Immature natural killer cell (primary cell): ENCODE results near the gene GRK1. TPM values are rescaled to one million over a fixed set of nuclear protein-coding genes. Genes with fewer than 3 reads are reported as not detected.

Source experiments
- DNase-seq, 3 donors: peaks; one replicate each; pipeline ENCODE4 v3.0.0; 2022; ENCODE audit warnings: mixed read lengths in 1 of 3
- H3K27ac Mint-ChIP-seq, 6 donors: one replicate each; pipeline ENCODE4 v1.8.0; 2020; ENCODE audit warnings: mixed read lengths in 6 of 6, mild to moderate bottlenecking in 5 of 6, inconsistent platforms in 4 of 6, moderate library complexity in 3 of 6
- H3K27me3 Mint-ChIP-seq, 3 donors: one replicate each; pipeline ENCODE4 v1.8.0; 2020 to 2021; ENCODE audit warnings: low read depth in 3 of 3, mild to moderate bottlenecking in 3 of 3, mixed read lengths in 3 of 3, moderate library complexity in 3 of 3, inconsistent platforms in 1 of 3
- H3K36me3 Mint-ChIP-seq, 3 donors: one replicate each; pipeline ENCODE4 v1.8.0; 2020; ENCODE audit warnings: mixed read lengths in 3 of 3, inconsistent platforms in 2 of 3, mild to moderate bottlenecking in 2 of 3
- H3K4me1 Mint-ChIP-seq, 2 donors: one replicate each; pipeline ENCODE4 v1.8.0; 2020; ENCODE audit warnings: inconsistent platforms in 2 of 2, mild to moderate bottlenecking in 2 of 2, mixed read lengths in 2 of 2, moderate library complexity in 1 of 2
- H3K4me3 Mint-ChIP-seq, 5 donors: one replicate each; pipeline ENCODE4 v1.8.0; 2020; ENCODE audit warnings: mild to moderate bottlenecking in 5 of 5, mixed read lengths in 5 of 5, inconsistent platforms in 3 of 5, moderate library complexity in 3 of 5
- H3K9me3 Mint-ChIP-seq, 6 donors: one replicate each; pipeline ENCODE4 v1.8.0; 2020; ENCODE audit warnings: mild to moderate bottlenecking in 6 of 6, mixed read lengths in 6 of 6, inconsistent platforms in 4 of 6, moderate library complexity in 3 of 6
- polyA plus RNA-seq, 3 donors: library from polyadenylated mRNA; unstranded; fragments of 300-500 nt; fragmentation: Illumina TruSeq; gene quantifications; one replicate each; pipeline ENCODE4 v1.2.3, GENCODE V29; 2021

Gene GRK1
- polyA plus RNA-seq, 3 donors from 2014 or later: not detected

GRCh38 chr13:113657851-113658741 lies 8.9 kb upstream of the GRK1 start, which contains the start of gene ATP4B:
Gene ATP4B, minus strand, starts transcription at chr13:113658198. Its CDS starts 54 bp downstream, at chr13:113658144.
- H3K4me3 Mint-ChIP-seq: no peak within 1 kb of the TSS
- H3K9me3 Mint-ChIP-seq: peaks cover 0 to 12% (median 8%) of the 10 kb centered on the region in 6 donors
- peaks cover 8 to 12% of the 10 kb centered on the region in 2 donors for H3K4me1 Mint-ChIP-seq
- DNase-seq: no peak
- peaks cover 0 to 4% (median 0%) of the 10 kb centered on the region in 3 donors for H3K36me3 Mint-ChIP-seq
- H3K27me3 Mint-ChIP-seq: peaks cover 0 to 1% (median 0%) of the 10 kb centered on the region in 3 donors
- no peak within 1 kb of the TSS for H3K27ac Mint-ChIP-seq

GRCh38 chr13:113658836-113659235 lies 8.2 kb upstream of the GRK1 start:
- no peak overlapping the region for H3K27ac Mint-ChIP-seq
- H3K27me3 Mint-ChIP-seq: no peaks in the 10 kb centered on the region
- DNase-seq: no peak
- H3K4me3 Mint-ChIP-seq: no peak overlapping the region
- H3K4me1 Mint-ChIP-seq: peaks cover 2 to 5% of the 10 kb centered on the region in 2 donors
- peaks cover 0 to 4% (median 0%) of the 10 kb centered on the region in 3 donors for H3K36me3 Mint-ChIP-seq
- H3K9me3 Mint-ChIP-seq: peaks cover 0 to 12% (median 8%) of the 10 kb centered on the region in 6 donors

GRCh38 chr13:113659337-113659736 lies 7.7 kb upstream of the GRK1 start:
- H3K27ac Mint-ChIP-seq: no peak overlapping the region

DNA sequence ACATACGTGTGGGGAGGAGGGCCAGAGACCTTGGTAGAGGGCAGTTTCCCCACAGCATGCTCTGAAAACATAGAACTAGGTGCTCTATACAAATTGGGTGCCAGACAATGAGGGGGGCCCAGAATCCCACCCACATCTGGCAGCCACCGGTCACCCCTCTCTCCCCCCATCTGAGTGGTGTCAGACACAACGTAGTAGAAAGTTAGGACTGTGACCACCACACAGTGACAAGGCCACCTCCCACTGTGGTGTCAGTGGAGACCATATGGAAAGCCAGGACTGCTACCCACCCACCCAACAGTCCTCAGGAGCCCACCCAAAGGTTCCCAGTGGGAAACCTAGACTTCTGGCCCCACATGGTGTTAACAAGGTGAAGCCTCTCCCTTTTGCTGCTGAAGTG lies 7.0 kb upstream of the GRK1 start:
- no peak for DNase-seq
- H3K4me3 Mint-ChIP-seq: no peak overlapping the region

More at GRCh38 chr13:113659337-113659736, 7.7 kb upstream of the GRK1 start:
- no peaks in the 10 kb centered on the region for H3K27me3 Mint-ChIP-seq
- H3K4me3 Mint-ChIP-seq: no peak overlapping the region
- no peaks in the 10 kb centered on the region for H3K4me1 Mint-ChIP-seq
- H3K9me3 Mint-ChIP-seq: peaks cover 0 to 12% (median 8%) of the 10 kb centered on the region in 6 donors
- DNase-seq: no peak
- H3K36me3 Mint-ChIP-seq: peaks cover 0 to 4% (median 0%) of the 10 kb centered on the region in 3 donors

DNA sequence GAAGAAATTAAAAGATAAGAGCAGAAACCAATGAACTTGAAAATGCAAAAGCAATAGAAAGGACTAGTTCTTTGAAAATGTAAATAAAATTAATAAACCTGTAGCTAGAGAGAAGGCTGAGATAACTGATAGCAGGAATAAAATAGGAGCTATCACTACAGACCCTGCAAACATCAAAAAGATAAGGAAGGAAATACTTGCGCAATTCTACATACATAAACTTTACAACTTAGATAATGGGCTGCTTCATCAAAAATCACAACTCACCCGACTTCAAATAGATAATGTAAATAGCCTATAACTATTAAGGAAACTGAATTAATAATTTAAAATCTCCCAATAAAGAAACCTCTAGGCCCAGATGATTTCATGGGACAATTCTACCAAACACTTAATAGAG lies 5.5 kb upstream of the GRK1 start:
- DNase-seq: no peak
- Mint-ChIP-seq H3K27me3 (peaks cover 0 to 12% (median 5%) of the 10 kb centered on the region in 3 donors), H3K4me3 (no peak overlapping the region), H3K36me3 (peaks cover 0 to 4% (median 0%) of the 10 kb centered on the region in 3 donors), H3K27ac (no peak overlapping the region), H3K4me1 (no peaks in the 10 kb centered on the region), H3K9me3 (peaks cover 0 to 12% (median 8%) of the 10 kb centered on the region in 6 donors)

More for the DNA sequence above, 7.0 kb upstream of the GRK1 start:
- H3K27ac Mint-ChIP-seq: no peak overlapping the region
- H3K9me3 Mint-ChIP-seq: peaks cover 0 to 12% (median 8%) of the 10 kb centered on the region in 6 donors
- peaks cover 0 to 2% (median 0%) of the 10 kb centered on the region in 3 donors for H3K27me3 Mint-ChIP-seq
- peaks cover 0 to 4% (median 0%) of the 10 kb centered on the region in 3 donors for H3K36me3 Mint-ChIP-seq
- H3K4me1 Mint-ChIP-seq: no peaks in the 10 kb centered on the region

- H3K4me3 Mint-ChIP-seq: no peak overlapping the region
- H3K4me1 Mint-ChIP-seq: no peaks in the 10 kb centered on the region
- H3K36me3 Mint-ChIP-seq: peaks cover 0 to 4% (median 0%) of the 10 kb centered on the region in 3 donors
- peaks cover 0 to 12% (median 5%) of the 10 kb centered on the region in 3 donors for H3K27me3 Mint-ChIP-seq
- DNase-seq: no peak
- H3K27ac Mint-ChIP-seq: no peak overlapping the region
- peaks cover 0 to 12% (median 8%) of the 10 kb centered on the region in 6 donors for H3K9me3 Mint-ChIP-seq
Observed at GRCh38 chr13:113663934-113664333, 3.1 kb upstream of the GRK1 start.

DNA sequence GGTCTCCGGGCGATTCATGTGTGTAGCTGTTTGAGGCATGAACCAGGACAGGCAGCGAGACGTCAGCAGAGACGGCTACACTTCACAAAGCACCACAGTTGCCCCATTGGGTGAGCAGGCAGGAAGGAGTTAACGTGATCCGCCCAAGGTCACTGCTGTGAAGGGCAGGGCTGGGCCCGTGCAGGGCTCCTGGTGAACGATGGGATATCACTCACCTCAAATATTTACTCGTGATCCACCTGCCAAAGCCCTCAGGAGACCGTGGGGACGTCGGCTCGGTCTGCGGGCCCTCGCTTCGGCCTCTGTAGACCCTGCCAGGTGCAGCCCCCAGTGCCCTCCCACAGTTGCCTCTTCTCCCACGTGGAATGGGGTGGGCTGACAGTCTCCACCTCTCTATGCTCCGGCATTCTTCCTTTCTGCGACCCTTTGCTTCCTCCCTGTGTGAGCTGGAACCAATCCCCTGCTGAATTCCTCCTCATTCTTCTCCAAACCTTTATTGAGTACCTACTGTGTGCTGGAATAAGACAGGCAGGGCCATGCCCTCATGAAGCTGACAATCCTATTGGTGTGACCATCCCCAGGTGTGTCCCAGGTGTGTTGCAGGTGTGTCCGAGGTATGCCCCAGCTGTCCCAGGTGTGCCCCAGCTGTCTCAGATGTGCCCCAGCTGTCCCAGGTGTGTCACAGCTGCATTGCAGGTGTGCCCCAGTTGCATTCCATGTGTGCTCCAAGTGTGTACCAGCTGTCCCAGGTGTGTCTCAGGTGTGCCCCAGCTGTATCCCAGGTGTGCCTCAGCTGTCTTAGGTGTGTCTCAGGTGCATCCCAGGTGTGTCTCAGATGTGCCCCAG lies 2.0 kb upstream of the GRK1 start:
- Mint-ChIP-seq H3K27me3 (peaks cover 0 to 12% (median 5%) of the 10 kb centered on the region in 3 donors), H3K27ac (no peak overlapping the region), H3K4me3 (no peak overlapping the region), H3K4me1 (no peaks in the 10 kb centered on the region), H3K9me3 (peaks cover 0 to 12% (median 8%) of the 10 kb centered on the region in 6 donors), H3K36me3 (peaks cover 0 to 4% (median 0%) of the 10 kb centered on the region in 3 donors)
- no peak for DNase-seq

DNA sequence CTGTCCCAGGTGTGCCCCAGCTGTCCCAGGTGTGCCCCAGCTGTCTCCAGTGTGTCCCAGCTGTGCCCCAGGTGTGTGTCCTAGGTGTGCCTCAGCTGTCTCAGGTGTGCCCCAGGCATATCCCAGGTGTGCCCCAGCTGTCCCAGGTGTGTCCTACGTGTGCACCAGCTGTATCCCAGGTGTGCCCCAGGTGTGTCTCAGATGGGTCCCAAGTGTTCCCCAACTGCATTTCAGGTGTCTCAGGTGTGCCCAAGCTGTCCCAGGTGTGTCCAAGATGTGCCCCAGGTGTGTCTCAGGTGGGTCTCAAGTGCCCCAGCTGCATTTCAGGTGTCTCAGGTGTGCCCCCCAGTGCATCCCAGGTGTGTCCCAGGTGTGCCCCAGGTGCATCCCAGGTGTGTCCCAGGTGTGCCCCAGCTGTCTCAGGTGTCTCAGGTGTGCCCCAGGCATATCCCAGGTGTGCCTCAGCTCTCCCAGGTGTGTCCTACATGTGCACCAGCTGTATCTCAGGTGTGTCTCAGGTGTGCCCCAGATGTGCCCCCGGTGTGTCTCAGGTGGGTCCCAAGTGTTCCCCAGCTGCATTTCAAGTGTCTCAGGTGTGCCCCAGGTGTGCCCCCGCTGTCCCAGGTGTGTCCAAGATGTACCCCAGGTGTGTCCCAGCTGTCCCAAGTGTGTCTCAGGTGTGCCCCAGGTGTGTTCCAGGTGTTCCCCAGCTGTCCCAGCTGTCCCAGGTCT lies 1.3 kb upstream of the GRK1 start:
- Mint-ChIP-seq H3K36me3 (peaks cover 0 to 4% (median 0%) of the 10 kb centered on the region in 3 donors), H3K4me1 (no peaks in the 10 kb centered on the region), H3K9me3 (peaks cover 0 to 8% (median 6%) of the 10 kb centered on the region in 6 donors), H3K27me3 (peaks cover 0 to 12% (median 5%) of the 10 kb centered on the region in 3 donors), H3K27ac (no peak overlapping the region), H3K4me3 (no peak overlapping the region)
- no peak for DNase-seq

DNA sequence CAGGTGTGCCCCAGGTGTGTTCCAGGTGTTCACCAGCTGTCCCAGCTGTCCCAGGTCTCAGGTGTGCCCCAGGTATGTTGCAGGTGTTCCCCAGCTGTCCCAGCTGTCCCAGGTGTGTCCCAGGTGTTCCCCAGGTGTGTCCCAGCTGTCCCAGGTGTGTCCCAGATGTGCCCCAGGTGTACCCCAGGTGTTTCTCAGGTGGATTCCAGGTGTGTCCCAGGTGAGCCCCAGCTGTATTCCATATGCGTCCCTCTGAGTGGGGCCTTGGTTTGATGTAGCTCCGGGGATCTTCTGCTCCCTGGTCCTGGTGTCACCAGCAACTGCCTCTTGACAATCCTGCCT lies 719 bp upstream of the GRK1 start:
- peaks cover under 1 to 12% (median 5%) of the 10 kb centered on the region in 3 donors for H3K27me3 Mint-ChIP-seq
- H3K4me3 Mint-ChIP-seq: no peak overlapping the region
- peaks cover 0 to 2% (median 0%) of the 10 kb centered on the region in 3 donors for H3K36me3 Mint-ChIP-seq
- no peak overlapping the region for H3K27ac Mint-ChIP-seq
- no peak for DNase-seq
- H3K4me1 Mint-ChIP-seq: no peaks in the 10 kb centered on the region
- peaks cover 0 to 4% (median 2%) of the 10 kb centered on the region in 6 donors for H3K9me3 Mint-ChIP-seq

- Mint-ChIP-seq H3K9me3 (peaks cover 0 to 4% (median 0%) of the 10 kb centered on the region in 6 donors), H3K4me3 (no peak overlapping the region), H3K36me3 (no peaks in the 10 kb centered on the region), H3K27ac (no peak overlapping the region), H3K4me1 (peaks cover 0 to 2% of the 10 kb centered on the region in 2 donors), H3K27me3 (peaks cover 6 to 19% (median 8%) of the 10 kb centered on the region in 3 donors)
- no peak for DNase-seq
Observed at GRCh38 chr13:113667771-113668490, 912 bp downstream of the GRK1 start.

DNA sequence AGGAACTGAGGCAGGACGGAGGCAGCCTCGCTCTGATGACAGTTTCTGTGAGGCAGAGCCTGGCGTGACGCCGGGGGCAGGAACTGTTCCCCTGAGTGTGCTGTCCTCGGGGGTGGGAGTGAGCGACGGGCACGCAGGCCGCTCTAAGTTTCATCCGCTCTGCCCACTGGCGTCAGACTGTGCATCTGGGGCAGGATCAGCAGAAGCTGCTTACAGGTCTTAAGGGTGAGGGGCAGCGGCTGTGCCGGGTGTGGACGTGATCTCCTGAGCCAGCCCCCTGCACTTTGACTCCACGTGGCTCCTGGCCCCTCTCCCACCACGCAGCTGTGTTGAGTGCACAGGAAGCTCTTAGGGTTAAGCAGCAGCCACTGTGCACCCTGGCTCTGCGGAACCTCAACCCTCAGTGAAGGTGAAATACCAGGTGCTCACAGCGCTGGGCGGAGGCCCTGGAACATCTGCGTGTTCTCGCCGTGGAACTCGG lies 1.5 kb downstream of the GRK1 start:
- H3K9me3 Mint-ChIP-seq: peaks cover 0 to 4% (median 0%) of the 10 kb centered on the region in 6 donors
- H3K4me3 Mint-ChIP-seq: no peak overlapping the region
- H3K27me3 Mint-ChIP-seq: peaks cover 6 to 19% (median 8%) of the 10 kb centered on the region in 3 donors
- DNase-seq: no peak
- H3K36me3 Mint-ChIP-seq: no peaks in the 10 kb centered on the region
- no peak overlapping the region for H3K27ac Mint-ChIP-seq
- peaks cover 0 to 2% of the 10 kb centered on the region in 2 donors for H3K4me1 Mint-ChIP-seq

- peaks cover 6 to 19% (median 8%) of the 10 kb centered on the region in 3 donors for H3K27me3 Mint-ChIP-seq
- no peaks in the 10 kb centered on the region for H3K36me3 Mint-ChIP-seq
- peaks cover 0 to 2% of the 10 kb centered on the region in 2 donors for H3K4me1 Mint-ChIP-seq
- peaks cover 0 to 4% (median 0%) of the 10 kb centered on the region in 6 donors for H3K9me3 Mint-ChIP-seq
- no peak overlapping the region for H3K4me3 Mint-ChIP-seq
- H3K27ac Mint-ChIP-seq: no peak overlapping the region
- DNase-seq: no peak
Observed at GRCh38 chr13:113669231-113669754, 2.3 kb downstream of the GRK1 start.
